Erythroblast (primary cell): ENCODE measurements around the gene ATG2B.
"Not testable (repeated sequence)": the region's sequence is repeated elsewhere in the genome, so short reads cannot be mapped to it uniquely, and the experiment has no call there.

ENCODE experiments used
- GATA1 ChIP-seq: IDR thresholded peaks from 2 replicates; pipeline ENCODE4 v1.6.1; 2011; ENCODE audit warnings: low read depth, mild to moderate bottlenecking, control low read depth, low read length, moderate library complexity
- POLR2A ChIP-seq: IDR thresholded peaks from 2 replicates; pipeline ENCODE4 v1.6.1; 2011; ENCODE audit warnings: mild to moderate bottlenecking, low read length

DNA sequence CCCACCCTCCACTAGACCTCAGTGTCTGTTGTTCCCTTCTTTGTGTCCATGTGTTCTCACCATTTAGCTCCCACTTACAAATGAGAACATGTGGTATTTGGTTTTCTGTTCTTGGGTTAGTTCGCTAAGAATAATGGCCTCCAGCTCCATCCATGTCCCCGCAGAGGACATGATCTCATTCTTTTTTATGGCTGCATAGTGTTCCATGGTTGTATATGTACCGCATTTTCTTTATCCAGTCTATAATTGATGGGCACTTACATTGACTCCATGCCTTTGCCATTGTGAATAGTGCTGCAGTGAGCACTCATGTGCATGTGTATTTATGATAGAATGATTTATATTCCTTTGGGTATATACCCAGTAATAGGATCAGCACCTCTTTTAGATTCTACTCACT, 118.1 kb downstream of the ATG2B start:
- not testable (repeated sequence) for TF ChIP-seq POLR2A, GATA1
